Measurements from ENCODE around the gene SMO. TPM values are rescaled to one million over a fixed set of nuclear protein-coding genes. Genes with fewer than 3 reads are reported as not detected.
"Not testable (repeated sequence)": the region's sequence is repeated elsewhere in the genome, so short reads cannot be mapped to it uniquely, and the experiment has no call there.

Gene SMO
- total RNA-seq, 8 experiments from 2014 or later, result 2.9 to 33.9 (median 10.6) TPM

DNA sequence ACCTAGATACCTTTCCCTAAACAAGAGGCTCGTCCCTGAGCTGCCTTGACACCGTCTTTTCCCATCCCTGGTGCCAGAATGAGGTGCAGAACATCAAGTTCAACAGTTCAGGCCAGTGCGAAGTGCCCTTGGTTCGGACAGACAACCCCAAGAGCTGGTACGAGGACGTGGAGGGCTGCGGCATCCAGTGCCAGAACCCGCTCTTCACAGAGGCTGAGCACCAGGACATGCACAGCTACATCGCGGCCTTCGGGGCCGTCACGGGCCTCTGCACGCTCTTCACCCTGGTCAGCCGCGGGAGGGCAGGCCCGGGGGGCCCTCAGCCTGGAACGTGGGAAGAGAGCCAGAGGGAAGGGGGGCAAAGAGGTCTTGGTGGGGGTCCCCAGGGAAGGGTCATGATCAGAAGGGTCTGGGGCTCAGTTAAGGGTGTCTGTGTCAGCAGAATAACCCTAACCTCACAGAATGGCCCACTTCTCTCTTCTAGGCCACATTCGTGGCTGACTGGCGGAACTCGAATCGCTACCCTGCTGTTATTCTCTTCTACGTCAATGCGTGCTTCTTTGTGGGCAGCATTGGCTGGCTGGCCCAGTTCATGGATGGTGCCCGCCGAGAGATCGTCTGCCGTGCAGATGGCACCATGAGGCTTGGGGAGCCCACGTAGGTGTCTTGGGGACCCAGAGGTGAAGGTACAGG is 16.8 kb downstream of the SMO start:
- no peaks in the 10 kb centered on the region for H3K4me1 ChIP-seq (replicated peaks in 1 of 2)
- in situ Hi-C loops (cut with MboI; ENCODE audit: low pct_unique_long_range_greater_than_20kb in 2 of 9, low sequenced_read_pairs in 9 of 9, unreplicated experiment in 9 of 9), result loop anchor here in 4 of 9 experiments (25.0 kb wide), 3 partner anchors 257 to 807 kb away; no protein-coding TSS in a partner anchor
- 76 to 100% (median 96%) methylated on average over 2 to 6 of the region's 29 CpGs; no CpG with 5 or more reads in 4 of the 10 experiments for WGBS, 10 experiments
- no peak overlapping the region for H3K27ac ChIP-seq
- ATAC-seq (replicated peaks in 6 of 8), result no peak
- H3K4me3 ChIP-seq, result no peak overlapping the region

- in situ Hi-C loops (cut with MboI; ENCODE audit: low pct_unique_long_range_greater_than_20kb in 2 of 9, low sequenced_read_pairs in 9 of 9, unreplicated experiment in 9 of 9), result loop anchor here in 4 of 9 experiments (25.0 kb wide), 3 partner anchors 256 to 806 kb away; no protein-coding TSS in a partner anchor
- 61 to 100% (median 95%) methylated on average over 1 to 10 of the region's 18 CpGs; no CpG with 5 or more reads in 5 of the 10 experiments for WGBS, 10 experiments
- no peak for ATAC-seq (replicated peaks in 6 of 8)
- Histone ChIP-seq H3K27ac (no peak overlapping the region), H3K4me3 (no peak overlapping the region), H3K4me1 (replicated peaks in 1 of 2) (no peaks in the 10 kb centered on the region)
Measured at GRCh38 chr7:129205987-129206785, 17.8 kb downstream of the SMO start.

DNA sequence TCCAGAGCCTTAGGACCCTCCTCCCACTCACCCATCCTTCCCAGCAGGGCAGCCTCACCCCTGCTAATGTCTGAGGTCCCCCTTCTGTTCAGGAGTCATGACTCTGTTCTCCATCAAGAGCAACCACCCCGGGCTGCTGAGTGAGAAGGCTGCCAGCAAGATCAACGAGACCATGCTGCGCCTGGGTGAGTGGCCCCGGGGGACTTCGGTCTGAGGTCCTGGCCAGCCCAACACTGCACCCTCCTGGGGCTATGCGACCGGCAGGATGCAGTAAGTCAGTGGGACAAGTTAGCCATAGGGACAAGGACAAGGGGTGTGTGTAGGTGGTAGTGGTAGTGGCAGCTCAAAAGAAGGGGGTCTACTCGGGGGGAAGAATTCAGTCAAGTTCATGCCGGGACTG is 20.2 kb downstream of the SMO start:
- ATAC-seq (replicated peaks in 6 of 8), result no peak
- WGBS, 10 experiments, result 20 to 100% (median 83%) methylated on average over 1 to 6 of the region's 9 CpGs; no CpG with 5 or more reads in 4 of the 10 experiments
- no peak overlapping the region for H3K27ac ChIP-seq
- H3K4me3 ChIP-seq, result no peak overlapping the region
- in situ Hi-C loops (cut with MboI; ENCODE audit: low pct_unique_long_range_greater_than_20kb in 2 of 9, low sequenced_read_pairs in 9 of 9, unreplicated experiment in 9 of 9), result loop anchor here in 4 of 9 experiments (25.0 kb wide), 3 partner anchors 254 to 804 kb away; no protein-coding TSS in a partner anchor
- H3K4me1 ChIP-seq (replicated peaks in 1 of 2), result no peaks in the 10 kb centered on the region

DNA sequence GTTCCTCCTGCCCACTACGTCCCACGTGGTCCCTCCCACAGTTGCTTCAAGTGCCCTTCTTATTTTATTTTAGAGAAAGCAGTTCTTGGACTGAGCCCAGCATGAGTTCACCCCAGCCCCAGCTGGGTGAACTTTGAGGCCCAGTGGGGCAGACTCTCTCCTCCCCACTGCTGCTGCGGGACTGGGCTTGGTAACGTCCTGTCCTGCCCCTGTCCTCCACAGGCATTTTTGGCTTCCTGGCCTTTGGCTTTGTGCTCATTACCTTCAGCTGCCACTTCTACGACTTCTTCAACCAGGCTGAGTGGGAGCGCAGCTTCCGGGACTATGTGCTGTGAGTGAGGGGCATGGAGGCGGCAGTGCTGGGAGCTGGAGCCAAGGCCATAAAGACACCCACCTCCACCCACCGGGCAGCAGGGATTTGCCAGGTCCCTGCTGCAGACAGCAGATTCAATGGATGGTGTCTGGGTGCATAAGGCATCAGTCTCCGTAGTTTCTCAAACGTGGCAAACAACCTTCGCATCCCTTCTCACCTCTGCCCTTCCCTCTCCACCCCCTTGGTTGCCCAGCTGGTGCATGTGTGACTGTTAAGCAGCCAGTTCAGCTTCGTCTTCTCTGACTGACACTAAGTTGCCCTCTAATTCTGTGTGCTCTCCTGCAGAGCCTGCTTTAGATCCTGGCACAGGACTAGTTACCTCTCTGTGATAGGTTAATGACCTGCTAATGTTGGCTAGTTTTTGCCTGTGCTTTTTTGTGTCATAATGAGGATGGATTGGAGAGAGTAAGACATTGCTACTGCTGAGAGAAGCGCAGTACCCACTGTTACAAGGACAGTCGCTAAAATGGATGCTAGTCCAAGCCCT is 20.9 kb downstream of the SMO start:
- Histone ChIP-seq H3K27ac (no peak overlapping the region), H3K4me1 (replicated peaks in 1 of 2) (no peaks in the 10 kb centered on the region), H3K4me3 (no peak overlapping the region)
- WGBS, 10 experiments, result 40 to 100% (median 90%) methylated on average over 1 to 11 of the region's 15 CpGs; no CpG with 5 or more reads in 1 of the 10 experiments
- no peak for ATAC-seq (replicated peaks in 6 of 8)
- in situ Hi-C loops (cut with MboI; ENCODE audit: low pct_unique_long_range_greater_than_20kb in 2 of 9, low sequenced_read_pairs in 9 of 9, unreplicated experiment in 9 of 9), result loop anchor here in 4 of 9 experiments (25.0 kb wide), 3 partner anchors 253 to 803 kb away; no protein-coding TSS in a partner anchor

- 54 to 92% (median 80%) methylated on average over 1 to 7 of the region's 16 CpGs; no CpG with 5 or more reads in 3 of the 10 experiments for WGBS, 10 experiments
- no peaks in the 10 kb centered on the region for H3K4me1 ChIP-seq (replicated peaks in 1 of 2)
- peak; percentile 78 to 94 (median 85) for ATAC-seq (replicated peaks in 6 of 8)
- in situ Hi-C loops (cut with MboI; ENCODE audit: low pct_unique_long_range_greater_than_20kb in 2 of 9, low sequenced_read_pairs in 9 of 9, unreplicated experiment in 9 of 9), result loop anchor here in 4 of 9 experiments (25.0 kb wide), 3 partner anchors 252 to 802 kb away; no protein-coding TSS in a partner anchor
- no peak overlapping the region for H3K4me3 ChIP-seq
- no peak overlapping the region for H3K27ac ChIP-seq
Measured at GRCh38 chr7:129210256-129210988, 22.0 kb downstream of the SMO start.

DNA sequence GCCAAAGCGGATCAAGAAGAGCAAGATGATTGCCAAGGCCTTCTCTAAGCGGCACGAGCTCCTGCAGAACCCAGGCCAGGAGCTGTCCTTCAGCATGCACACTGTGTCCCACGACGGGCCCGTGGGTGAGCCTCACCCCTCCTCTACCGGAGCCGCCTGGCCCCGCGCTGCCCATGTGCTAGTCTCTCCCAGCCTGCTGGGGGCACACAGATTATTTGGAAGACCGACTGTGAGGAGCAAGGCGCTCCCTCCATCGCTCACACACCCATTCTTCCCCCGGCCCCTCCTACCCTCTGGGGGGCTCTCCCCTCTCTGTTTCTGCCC is 22.5 kb downstream of the SMO start:
- H3K4me3 ChIP-seq, result no peak overlapping the region
- WGBS, 10 experiments, result 40 to 100% (median 88%) methylated on average over 2 to 5 of the region's 14 CpGs; no CpG with 5 or more reads in 6 of the 10 experiments
- ATAC-seq (replicated peaks in 6 of 8), result peak in 2 of 8 experiments; percentile 5 to 29
- no peaks in the 10 kb centered on the region for H3K4me1 ChIP-seq (replicated peaks in 1 of 2)
- H3K27ac ChIP-seq, result no peak overlapping the region
- in situ Hi-C loops (cut with MboI; ENCODE audit: low pct_unique_long_range_greater_than_20kb in 2 of 9, low sequenced_read_pairs in 9 of 9, unreplicated experiment in 9 of 9), result loop anchor here in 4 of 9 experiments (25.0 kb wide), 3 partner anchors 251 to 801 kb away; no protein-coding TSS in a partner anchor

- no peaks in the 10 kb centered on the region for H3K4me1 ChIP-seq (replicated peaks in 1 of 2)
- 80 to 100% (median 100%) methylated on average over 1 of the region's 14 CpGs; no CpG with 5 or more reads in 6 of the 10 experiments for WGBS, 10 experiments
- no peak overlapping the region for H3K27ac ChIP-seq
- no peak for ATAC-seq (replicated peaks in 6 of 8)
- in situ Hi-C loops (cut with MboI; ENCODE audit: low pct_unique_long_range_greater_than_20kb in 2 of 9, low sequenced_read_pairs in 9 of 9, unreplicated experiment in 9 of 9), result loop anchor here in 4 of 9 experiments (25.0 kb wide), 3 partner anchors 250 to 800 kb away; no protein-coding TSS in a partner anchor
- H3K4me3 ChIP-seq, result no peak overlapping the region
Measured at GRCh38 chr7:129212126-129212525, 23.7 kb downstream of the SMO start.

DNA sequence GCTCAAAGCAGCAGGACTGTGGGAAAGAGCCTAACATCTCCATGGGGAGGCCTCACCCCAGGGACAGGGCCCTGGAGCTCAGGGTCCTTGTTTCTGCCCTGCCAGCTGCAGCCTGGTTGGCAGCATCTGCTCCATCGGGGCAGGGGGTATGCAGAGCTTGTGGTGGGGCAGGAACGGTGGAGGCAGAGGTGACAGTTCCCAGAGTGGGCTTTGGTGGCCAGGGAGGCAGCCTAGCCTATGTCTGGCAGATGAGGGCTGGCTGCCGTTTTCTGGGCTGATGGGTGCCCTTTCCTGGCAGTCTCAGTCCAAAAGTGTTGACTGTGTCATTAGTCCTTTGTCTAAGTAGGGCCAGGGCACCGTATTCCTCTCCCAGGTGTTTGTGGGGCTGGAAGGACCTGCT is 24.2 kb downstream of the SMO start:
- 17 to 100% (median 95%) methylated on average over 1 to 2 of the region's 4 CpGs; no CpG with 5 or more reads in 4 of the 10 experiments for WGBS, 10 experiments
- ATAC-seq (replicated peaks in 6 of 8), result no peak
- Histone ChIP-seq H3K27ac (no peak overlapping the region), H3K4me1 (replicated peaks in 1 of 2) (no peaks in the 10 kb centered on the region), H3K4me3 (no peak overlapping the region)
- in situ Hi-C loops (cut with MboI; ENCODE audit: low pct_unique_long_range_greater_than_20kb in 2 of 9, low sequenced_read_pairs in 9 of 9, unreplicated experiment in 9 of 9), result loop anchor here in 4 of 9 experiments (25.0 kb wide), 3 partner anchors 250 to 800 kb away; no protein-coding TSS in a partner anchor

DNA sequence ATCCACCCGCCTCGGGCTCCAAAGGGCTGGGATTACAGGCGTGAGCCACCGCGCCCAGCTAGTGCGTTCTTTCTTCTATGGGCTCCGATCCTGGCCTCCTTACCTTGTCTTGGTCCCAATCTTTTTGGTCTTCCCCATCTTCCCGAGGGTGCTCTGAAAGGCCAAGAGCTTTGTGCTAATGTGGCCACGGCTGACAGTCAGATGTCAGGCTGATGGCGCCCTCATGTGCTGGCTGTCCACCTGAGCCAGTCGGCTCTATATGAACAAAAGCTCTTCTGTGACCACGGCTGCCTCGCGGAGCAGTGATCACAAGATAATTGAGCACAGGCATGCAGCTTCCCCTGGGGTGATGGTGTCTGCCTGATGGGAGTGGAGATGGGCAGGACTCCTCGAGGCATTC is 25.4 kb downstream of the SMO start:
- ATAC-seq (replicated peaks in 6 of 8), result peak in 7 of 8 experiments; percentile 13 to 69 (median 50)
- WGBS, 10 experiments, result 13 to 81% (median 63%) methylated on average over 2 to 10 of the region's 15 CpGs; no CpG with 5 or more reads in 4 of the 10 experiments
- Histone ChIP-seq H3K4me3 (no peak overlapping the region), H3K4me1 (replicated peaks in 1 of 2) (peaks cover 2% of the 10 kb centered on the region in 2 donors), H3K27ac (peak overlapping the region in 1 of 2 donors; percentile 3)
- in situ Hi-C loops (cut with MboI; ENCODE audit: low pct_unique_long_range_greater_than_20kb in 2 of 9, low sequenced_read_pairs in 9 of 9, unreplicated experiment in 9 of 9), result loop anchor here in 4 of 9 experiments (25.0 kb wide), 3 partner anchors 248 to 798 kb away; no protein-coding TSS in a partner anchor

- in situ Hi-C loops (cut with MboI; ENCODE audit: low pct_unique_long_range_greater_than_20kb in 2 of 9, low sequenced_read_pairs in 9 of 9, unreplicated experiment in 9 of 9), result loop anchor here in 4 of 9 experiments (25.0 kb wide), 3 partner anchors 247 to 797 kb away; no protein-coding TSS in a partner anchor
- not testable (repeated sequence) for H3K27ac ChIP-seq; ATAC-seq (replicated peaks in 6 of 8); H3K4me1 ChIP-seq (replicated peaks in 1 of 2); H3K4me3 ChIP-seq
- WGBS, 10 experiments, result no CpG with 5 or more reads among the region's 15 CpGs
Measured at GRCh38 chr7:129215691-129216090, 27.3 kb downstream of the SMO start.

GRCh38 chr7:129216101-129216715 is 27.8 kb downstream of the SMO start:
- 90% methylated on average over 2 of the region's 34 CpGs; no CpG with 5 or more reads in 9 of the 10 experiments for WGBS, 10 experiments
- H3K4me3 ChIP-seq; ATAC-seq (replicated peaks in 6 of 8); H3K27ac ChIP-seq; H3K4me1 ChIP-seq (replicated peaks in 1 of 2): not testable (repeated sequence)
- in situ Hi-C loops (cut with MboI; ENCODE audit: low pct_unique_long_range_greater_than_20kb in 2 of 9, low sequenced_read_pairs in 9 of 9, unreplicated experiment in 9 of 9), result loop anchor here in 4 of 9 experiments (25.0 kb wide), 3 partner anchors 246 to 796 kb away; no protein-coding TSS in a partner anchor
